Osteoblast (primary cell): ENCODE measurements around the gene SPAG8. TPM values are rescaled to one million over a fixed set of nuclear protein-coding genes. Genes with fewer than 3 reads are reported as not detected.

Experiments used
- DNase-seq: peaks from one replicate; pipeline ENCODE4 v3.0.0; 2011; ENCODE audit warnings: low spot score, mixed read lengths; ENCODE audit not compliant: insufficient read length; ENCODE audit errors: missing footprints
- H2AFZ ChIP-seq: 2 replicates; pipeline ENCODE4 v1.6.0; 2011; ENCODE audit warnings: mild to moderate bottlenecking, low read length
- H3K27ac ChIP-seq: 2 replicates; pipeline ENCODE4 v1.5.1; 2011; ENCODE audit warnings: mild to moderate bottlenecking, low read depth, low read length, moderate library complexity
- H3K27me3 ChIP-seq: 2 replicates; pipeline ENCODE4 v1.6.0; 2012; ENCODE audit warnings: mild to moderate bottlenecking, control low read depth, inconsistent platforms, low read length, moderate library complexity; ENCODE audit not compliant: insufficient read depth
- H3K36me3 ChIP-seq: 2 replicates; pipeline ENCODE4 v1.5.1; 2011; ENCODE audit warnings: mild to moderate bottlenecking, low read length, control low read depth, moderate library complexity; ENCODE audit not compliant: insufficient read depth
- H3K4me1 ChIP-seq: 2 replicates; pipeline ENCODE4 v1.5.1; 2011; ENCODE audit warnings: mild to moderate bottlenecking, low read length, control low read depth, moderate library complexity; ENCODE audit not compliant: insufficient read depth
- H3K4me2 ChIP-seq: 2 replicates; pipeline ENCODE4 v1.6.0; 2011; ENCODE audit warnings: mild to moderate bottlenecking, low read length; ENCODE audit not compliant: insufficient read depth
- H3K4me3 ChIP-seq: fragments of 200-600 bp; sonication (generic); 3 replicates; pipeline ENCODE4 v1.5.1; 2012; ENCODE audit warnings: mild to moderate bottlenecking, low read length, inconsistent platforms; ENCODE audit not compliant: insufficient read depth
- H3K79me2 ChIP-seq: 2 replicates; pipeline ENCODE4 v1.6.0; 2012; ENCODE audit warnings: mild to moderate bottlenecking, low read length, control low read depth, inconsistent platforms; ENCODE audit not compliant: insufficient read depth
- H3K9me3 ChIP-seq: 2 replicates; pipeline ENCODE4 v1.5.1; 2011; ENCODE audit warnings: low read depth, low read length, control low read depth
- H4K20me1 ChIP-seq: 2 replicates; pipeline ENCODE4 v1.6.0; 2012; ENCODE audit warnings: mild to moderate bottlenecking, low read length, control low read depth; ENCODE audit not compliant: insufficient read depth
- total RNA-seq: library from RNA; depleted of rRNA; stranded (reverse); fragments of >200 nt; gene quantifications from 2 replicates; pipeline ENCODE4 v1.2.3, GENCODE V29; 2012
- TF ChIP-seq, protein P1 (sequence below): IDR thresholded peaks from 2 replicates; pipeline ENCODE4 v1.5.1; 2011; ENCODE audit warnings: mild to moderate bottlenecking, low read depth, low read length, moderate library complexity; ENCODE audit errors: extremely low read depth

Gene SPAG8
- total RNA-seq, 1 donor = 2.2 TPM

DNA sequence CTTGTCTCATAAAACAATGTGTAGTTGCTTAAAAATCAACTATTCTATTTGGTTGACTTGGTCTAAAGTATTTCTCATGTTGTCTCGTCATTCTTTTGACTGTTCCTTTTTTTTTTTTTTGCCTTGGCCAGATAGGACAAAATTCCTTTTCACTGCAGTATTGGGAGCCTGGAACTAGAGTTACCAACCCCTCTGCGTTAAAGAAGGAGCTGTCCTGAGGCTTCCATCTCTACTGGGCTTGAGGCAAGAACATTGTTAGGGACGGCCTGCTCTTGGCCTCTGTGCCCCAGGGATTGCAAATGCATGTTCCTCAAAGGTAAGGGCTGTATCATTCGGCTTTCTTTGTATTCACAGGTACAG is 22.1 kb downstream of the SPAG8 start:
- TF ChIP-seq, protein P1, sequence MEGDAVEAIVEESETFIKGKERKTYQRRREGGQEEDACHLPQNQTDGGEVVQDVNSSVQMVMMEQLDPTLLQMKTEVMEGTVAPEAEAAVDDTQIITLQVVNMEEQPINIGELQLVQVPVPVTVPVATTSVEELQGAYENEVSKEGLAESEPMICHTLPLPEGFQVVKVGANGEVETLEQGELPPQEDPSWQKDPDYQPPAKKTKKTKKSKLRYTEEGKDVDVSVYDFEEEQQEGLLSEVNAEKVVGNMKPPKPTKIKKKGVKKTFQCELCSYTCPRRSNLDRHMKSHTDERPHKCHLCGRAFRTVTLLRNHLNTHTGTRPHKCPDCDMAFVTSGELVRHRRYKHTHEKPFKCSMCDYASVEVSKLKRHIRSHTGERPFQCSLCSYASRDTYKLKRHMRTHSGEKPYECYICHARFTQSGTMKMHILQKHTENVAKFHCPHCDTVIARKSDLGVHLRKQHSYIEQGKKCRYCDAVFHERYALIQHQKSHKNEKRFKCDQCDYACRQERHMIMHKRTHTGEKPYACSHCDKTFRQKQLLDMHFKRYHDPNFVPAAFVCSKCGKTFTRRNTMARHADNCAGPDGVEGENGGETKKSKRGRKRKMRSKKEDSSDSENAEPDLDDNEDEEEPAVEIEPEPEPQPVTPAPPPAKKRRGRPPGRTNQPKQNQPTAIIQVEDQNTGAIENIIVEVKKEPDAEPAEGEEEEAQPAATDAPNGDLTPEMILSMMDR = no peak
- H3K79me2 ChIP-seq = peaks cover 29% of the 10 kb centered on the region
- H3K27me3 ChIP-seq = peaks cover 8% of the 10 kb centered on the region
- H3K4me3 ChIP-seq = no peak overlapping the region
- DNase-seq = no peak
- H4K20me1 ChIP-seq = no peaks in the 10 kb centered on the region
- H3K9me3 ChIP-seq = no peaks in the 10 kb centered on the region
- no peak overlapping the region for H3K4me2 ChIP-seq
- H3K27ac ChIP-seq = no peak overlapping the region
- H3K4me1 ChIP-seq = peaks cover 36% of the 10 kb centered on the region
- H3K36me3 ChIP-seq = no peaks in the 10 kb centered on the region
- no peak overlapping the region for H2AFZ ChIP-seq

GRCh38 chr9:35789541-35789940 is 22.5 kb downstream of the SPAG8 start:
- Histone ChIP-seq H3K4me1 (peaks cover 31% of the 10 kb centered on the region), H3K4me3 (no peak overlapping the region), H3K4me2 (no peak overlapping the region), H2AFZ (no peak overlapping the region), H3K9me3 (no peaks in the 10 kb centered on the region), H3K27me3 (peaks cover 11% of the 10 kb centered on the region), H4K20me1 (no peaks in the 10 kb centered on the region), H3K27ac (no peak overlapping the region), H3K36me3 (no peaks in the 10 kb centered on the region), H3K79me2 (peaks cover 24% of the 10 kb centered on the region)
- no peak for DNase-seq
- TF ChIP-seq, protein P1 = no peak

- no peaks in the 10 kb centered on the region for H3K79me2 ChIP-seq
- no peaks in the 10 kb centered on the region for H4K20me1 ChIP-seq
- no peaks in the 10 kb centered on the region for H3K36me3 ChIP-seq
- no peak overlapping the region for H3K4me3 ChIP-seq
- no peak for DNase-seq
- H3K4me1 ChIP-seq = no peaks in the 10 kb centered on the region
- TF ChIP-seq, protein P1 = no peak
- no peak overlapping the region for H3K4me2 ChIP-seq
- no peak overlapping the region for H2AFZ ChIP-seq
- no peaks in the 10 kb centered on the region for H3K9me3 ChIP-seq
- no peak overlapping the region for H3K27ac ChIP-seq
- H3K27me3 ChIP-seq = peaks cover 40% of the 10 kb centered on the region
Observed at GRCh38 chr9:35783418-35783817, 28.6 kb downstream of the SPAG8 start.

DNA sequence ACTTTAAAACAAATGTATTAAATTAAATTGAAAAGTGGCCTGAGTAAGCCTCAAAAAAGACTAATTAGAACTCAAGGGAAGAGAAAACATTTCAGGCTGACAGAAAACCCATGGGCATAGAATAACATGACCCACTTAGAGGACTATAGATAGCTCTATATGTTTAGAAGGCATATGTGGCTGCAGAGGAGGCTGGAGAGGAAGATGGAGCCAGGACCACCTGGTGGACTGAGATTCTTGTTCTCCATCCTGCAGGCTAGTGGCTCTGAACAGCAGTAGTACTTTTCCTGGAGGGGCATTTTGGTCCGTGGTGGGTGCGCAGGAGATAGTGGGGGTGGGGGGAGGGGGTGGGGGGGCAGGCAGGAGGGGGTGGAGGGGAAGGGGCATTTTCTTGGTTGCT is 31.0 kb downstream of the SPAG8 start:
- Histone ChIP-seq H3K4me2 (no peak overlapping the region), H3K9me3 (no peaks in the 10 kb centered on the region), H3K79me2 (no peaks in the 10 kb centered on the region), H3K36me3 (no peaks in the 10 kb centered on the region), H3K27ac (no peak overlapping the region), H3K4me3 (no peak overlapping the region), H4K20me1 (no peaks in the 10 kb centered on the region), H3K27me3 (peaks cover 44% of the 10 kb centered on the region), H2AFZ (no peak overlapping the region), H3K4me1 (no peaks in the 10 kb centered on the region)
- TF ChIP-seq, protein P1 = no peak
- no peak for DNase-seq
